Adipose tissue (tissue), 3 donors: ENCODE measurements around the gene GALNS. TPM values are rescaled to one million over a fixed set of nuclear protein-coding genes. Genes with fewer than 3 reads are reported as not detected.

ENCODE experiments used
- H3K27ac ChIP-seq: one replicate; pipeline ENCODE4 v1.5.1; 2013; ENCODE audit warnings: low read depth, low read length
- WGBS, 3 donors: extraction: QIAGEN DNeasy Blood & Tissue Kit; methylation state at CpG; one replicate each; pipeline ENCODE4 v1.1.7; 2013; 5-methylcytosine and 5-hydroxymethylcytosine counted together
- polyA plus RNA-seq, 3 donors: library from polyadenylated mRNA; stranded (reverse); fragments of 200-250 nt; gene quantifications; one replicate each; pipeline ENCODE4 v1.2.3, GENCODE V29; 2013
- donor health status: healthy with polysubstance abuse.
- donor health status: Bipolar disorder and iron deficiency.
- donor health status: healthy.

The GALNS gene
- polyA plus RNA-seq, 3 donors, result 6.3 to 23.8 (median 18.9) TPM

- no peak overlapping the region for H3K27ac ChIP-seq
- WGBS, 3 donors, result 47 to 57% (median 55%) methylated on average over 26 of the region's 26 CpGs
Measured at GRCh38 chr16:88813269-88814143, 43.2 kb downstream of the GALNS start.

- H3K27ac ChIP-seq, result no peak overlapping the region
- 31 to 50% (median 36%) methylated on average over 37 of the region's 37 CpGs for WGBS, 3 donors
Measured at GRCh38 chr16:88812513-88813268, 44.1 kb downstream of the GALNS start.

- 0% methylated on average over 71 to 84 of the region's 84 CpGs for WGBS, 3 donors
- H3K27ac ChIP-seq, result peak within 1 kb of the TSS; percentile 70
Measured at GRCh38 chr16:88811769-88812512, 44.8 kb downstream of the GALNS start, which contains the start of gene APRT. Gene APRT (minus strand): TSS chr16:88811928. CDS start chr16:88811899, 29 bp downstream.

GRCh38 chr16:88810912-88811768 is 45.6 kb downstream of the GALNS start:
- H3K27ac ChIP-seq, result peak overlapping the region; percentile 70
- 1 to 2% (median 2%) methylated on average over 53 to 65 of the region's 65 CpGs for WGBS, 3 donors

- no peak overlapping the region for H3K27ac ChIP-seq
- 21 to 45% (median 29%) methylated on average over 12 of the region's 12 CpGs for WGBS, 3 donors
Measured at GRCh38 chr16:88810166-88810911, 46.4 kb downstream of the GALNS start.

- 78 to 84% (median 79%) methylated on average over 10 of the region's 10 CpGs for WGBS, 3 donors
- no peak overlapping the region for H3K27ac ChIP-seq
Measured at GRCh38 chr16:88809676-88810165, 47.0 kb downstream of the GALNS start.

GRCh38 chr16:88809068-88809675 is 47.6 kb downstream of the GALNS start:
- WGBS, 3 donors, result 82 to 86% (median 83%) methylated on average over 10 of the region's 10 CpGs
- no peak overlapping the region for H3K27ac ChIP-seq

GRCh38 chr16:88807626-88808453 is 48.9 kb downstream of the GALNS start:
- no peak overlapping the region for H3K27ac ChIP-seq
- WGBS, 3 donors, result 90 to 94% (median 94%) methylated on average over 26 of the region's 26 CpGs

- H3K27ac ChIP-seq, result no peak overlapping the region
- 88 to 93% (median 91%) methylated on average over 23 to 24 of the region's 24 CpGs for WGBS, 3 donors
Measured at GRCh38 chr16:88807142-88807625, 49.6 kb downstream of the GALNS start.

GRCh38 chr16:88806491-88807111 is 50.1 kb downstream of the GALNS start:
- H3K27ac ChIP-seq, result no peak overlapping the region
- WGBS, 3 donors, result 79 to 85% (median 82%) methylated on average over 26 to 27 of the region's 27 CpGs

GRCh38 chr16:88805887-88806393 is 50.8 kb downstream of the GALNS start:
- H3K27ac ChIP-seq, result no peak overlapping the region
- WGBS, 3 donors, result 90 to 95% (median 95%) methylated on average over 21 of the region's 21 CpGs

GRCh38 chr16:88805340-88805715 is 51.4 kb downstream of the GALNS start:
- 86 to 88% (median 88%) methylated on average over 21 to 22 of the region's 22 CpGs for WGBS, 3 donors
- no peak overlapping the region for H3K27ac ChIP-seq

GRCh38 chr16:88804552-88805339 is 52.0 kb downstream of the GALNS start:
- WGBS, 3 donors, result 27 to 31% (median 28%) methylated on average over 37 to 39 of the region's 39 CpGs
- H3K27ac ChIP-seq, result no peak overlapping the region

- WGBS, 3 donors, result 1 to 3% (median 2%) methylated on average over 14 to 16 of the region's 16 CpGs
- no peak overlapping the region for H3K27ac ChIP-seq
Measured at GRCh38 chr16:88804173-88804551, 52.6 kb downstream of the GALNS start.
